Retinal pigment epithelial cell (primary cell): ENCODE data around the gene GFOD1.

Experiments
- DNase-seq: peaks from one replicate; pipeline ENCODE4 v3.0.0-alpha.2; 2010; ENCODE audit warnings: low read depth
- H3K4me3 ChIP-seq: 2 replicates; pipeline ENCODE4 v1.5.1; 2011; ENCODE audit warnings: mild to moderate bottlenecking, low read length, control low read depth, moderate library complexity
- CTCF ChIP-seq: conservative IDR thresholded peaks from 2 replicates; pipeline ENCODE4 v1.5.1; 2011; ENCODE audit warnings: low read depth, low read length, control low read depth, inconsistent platforms

The GFOD1 gene

GRCh38 chr6:13528232-13528631, 40.8 kb upstream of the GFOD1 start:
- TF ChIP-seq CTCF = no peak
- no peak for DNase-seq
- no peak overlapping the region for H3K4me3 ChIP-seq

- no peak for DNase-seq
- TF ChIP-seq CTCF = no peak
- no peak overlapping the region for H3K4me3 ChIP-seq
These were observed 40.3 kb upstream of the GFOD1 start for GRCh38 chr6:13527671-13528056.

DNA sequence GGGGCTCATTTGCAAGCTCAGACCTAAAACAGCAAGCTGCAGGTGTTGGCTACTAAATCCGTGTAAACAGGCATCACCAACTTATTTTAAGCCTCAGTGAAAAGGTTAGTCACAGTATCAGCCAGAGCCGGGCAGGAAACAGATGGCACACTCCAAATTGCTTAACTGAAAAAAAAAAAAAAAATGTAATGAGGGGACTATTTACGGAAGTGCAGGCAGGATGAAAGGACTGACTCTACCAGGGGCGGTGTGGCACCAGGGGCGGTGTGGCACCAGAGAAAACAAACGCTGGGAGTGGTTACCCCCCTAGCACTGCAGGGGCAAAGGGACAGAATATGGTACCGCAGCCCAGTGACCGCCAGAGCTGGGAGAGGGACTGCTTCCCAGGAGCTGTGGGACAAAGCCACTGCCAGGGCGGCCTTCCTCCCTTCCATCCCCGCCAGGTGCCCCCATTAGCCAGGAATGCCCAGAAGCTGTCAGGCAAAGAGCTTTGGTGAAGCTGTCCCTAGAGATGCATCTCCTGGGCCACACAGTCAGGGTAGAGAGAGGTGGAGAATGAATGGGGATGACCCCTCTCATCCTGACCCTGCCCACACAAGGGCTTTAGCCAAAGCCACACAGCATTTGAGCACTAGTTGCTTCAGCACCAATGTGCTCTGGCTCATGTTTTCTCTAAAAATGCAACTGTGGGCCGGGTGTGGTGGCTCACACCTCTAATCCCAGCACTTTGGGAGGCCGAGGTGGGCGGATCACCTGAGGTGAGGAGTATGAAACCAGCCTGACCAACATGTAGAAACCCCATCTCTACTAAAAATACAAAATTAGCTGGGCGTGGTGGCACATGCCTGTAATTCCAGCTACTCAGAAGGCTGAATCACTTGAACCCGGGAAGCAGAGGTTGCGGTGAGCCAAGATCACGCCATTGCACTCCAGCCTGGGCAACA, 39.6 kb upstream of the GFOD1 start:
- DNase-seq = no peak
- no peak overlapping the region for H3K4me3 ChIP-seq
- TF ChIP-seq CTCF = no peak

- no peak overlapping the region for H3K4me3 ChIP-seq
- no peak for TF ChIP-seq CTCF
- no peak for DNase-seq
These were observed 38.9 kb upstream of the GFOD1 start for GRCh38 chr6:13526357-13526726.

DNA sequence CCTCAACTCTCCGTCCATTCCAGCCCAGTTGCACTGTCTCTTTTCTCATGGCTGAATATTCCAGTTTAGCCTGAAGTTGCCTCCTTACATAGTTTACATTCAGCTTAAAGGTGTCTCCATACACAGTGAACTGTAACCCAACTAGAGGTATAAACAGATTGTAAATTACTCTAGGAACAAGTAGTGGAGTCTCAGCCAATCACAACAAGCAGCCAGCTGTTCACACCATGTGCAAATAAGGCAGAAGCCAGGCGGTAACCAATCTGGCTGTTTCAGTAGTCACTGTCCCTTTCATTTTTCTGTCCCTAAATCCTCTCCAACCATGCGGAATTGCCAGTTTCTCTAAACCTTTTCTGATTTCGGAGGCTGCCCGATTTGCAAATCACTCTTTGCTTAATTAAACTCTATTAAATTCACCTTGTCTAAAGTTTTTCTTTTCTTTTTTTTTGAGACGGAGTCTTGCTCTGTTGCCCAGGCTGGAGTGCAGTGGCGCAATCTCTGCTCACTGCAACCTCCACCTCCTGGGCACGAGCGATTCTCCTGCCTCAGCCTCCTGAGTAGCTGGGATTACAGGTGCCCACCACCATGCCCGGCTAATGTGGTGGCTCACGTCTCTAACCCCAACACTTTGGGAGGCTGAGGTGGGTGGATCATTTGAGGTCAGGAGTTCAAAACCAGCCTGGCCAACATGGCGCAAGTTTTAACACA, 37.6 kb upstream of the GFOD1 start:
- no peak for TF ChIP-seq CTCF
- no peak for DNase-seq
- H3K4me3 ChIP-seq = no peak overlapping the region

DNA sequence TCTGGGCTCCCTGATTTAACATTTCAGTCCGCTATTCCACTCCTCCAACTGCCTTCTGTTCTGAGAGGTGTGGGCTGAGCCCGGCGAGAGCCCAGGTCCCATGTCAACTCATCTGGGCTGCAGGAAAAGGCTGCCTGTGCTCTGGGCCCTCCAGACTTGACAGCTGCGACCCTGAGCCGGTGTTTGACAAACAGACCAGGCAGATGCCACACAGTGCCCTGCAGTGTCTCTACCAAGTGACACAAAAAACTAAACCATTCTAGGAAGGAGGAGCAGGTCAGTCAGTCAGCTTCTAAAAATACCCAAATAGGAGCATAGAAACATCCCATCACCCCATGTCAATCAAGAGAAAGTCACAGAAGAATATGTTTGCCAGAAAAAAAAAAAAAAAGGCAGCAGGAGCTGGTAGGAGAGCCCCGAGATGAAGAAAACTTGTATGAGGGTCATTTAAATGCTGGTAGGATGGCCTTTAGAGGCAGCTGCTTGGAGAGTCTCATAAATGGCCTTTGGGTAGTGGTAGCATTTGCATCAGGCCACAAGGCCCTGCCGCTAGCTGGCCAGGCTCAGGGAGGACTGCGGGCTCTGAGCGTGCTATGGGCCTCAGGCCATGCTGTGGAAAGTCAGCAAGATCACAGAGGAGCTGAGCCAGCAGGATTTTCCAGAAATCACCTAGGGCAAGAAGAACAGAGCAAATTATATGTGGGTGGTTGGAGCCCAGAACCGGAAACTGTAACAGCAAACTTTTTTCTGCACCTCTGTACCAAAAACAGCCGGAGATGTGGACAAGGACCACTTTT, 36.6 kb upstream of the GFOD1 start:
- no peak for TF ChIP-seq CTCF
- no peak overlapping the region for H3K4me3 ChIP-seq
- no peak for DNase-seq
